Neural cell (in vitro differentiated cells): ENCODE measurements around the gene PLG. TPM values are rescaled to one million over a fixed set of nuclear protein-coding genes. Genes with fewer than 3 reads are reported as not detected.

ENCODE experiments used
- H2AFZ ChIP-seq: fragments of 200-600, 300-800 bp; sonication (generic), shearing (Covaris generic); 2 replicates; pipeline ENCODE4 v1.6.0; 2014; ENCODE audit warnings: low read depth, mild to moderate bottlenecking, antibody characterized with exemption, low read length, moderate library complexity
- H3F3A ChIP-seq: fragments of 200-600 bp; shearing (Covaris generic); 2 replicates; pipeline ENCODE4 v1.6.1; 2016; ENCODE audit warnings: mild to moderate bottlenecking, moderate library complexity, mixed read lengths, antibody characterized with exemption, low read length; ENCODE audit not compliant: insufficient read depth, poor library complexity, severe bottlenecking
- H3K27ac ChIP-seq: fragments of 200-600, 300-800 bp; sonication (generic), shearing (Covaris generic); 2 replicates; pipeline ENCODE4 v1.5.1; 2014; ENCODE audit warnings: mild to moderate bottlenecking, low read length, moderate library complexity
- H3K27me3 ChIP-seq: fragments of 300-800, 200-600 bp; sonication (generic), shearing (Covaris generic); 2 replicates; pipeline ENCODE4 v1.6.0; 2014; ENCODE audit warnings: mild to moderate bottlenecking, low read depth, low read length, moderate library complexity; ENCODE audit not compliant: insufficient read depth
- H3K36me3 ChIP-seq: fragments of 300-800, 200-600 bp; sonication (generic), shearing (Covaris generic); 2 replicates; pipeline ENCODE4 v1.5.1; 2014; ENCODE audit warnings: mild to moderate bottlenecking, antibody characterized with exemption, low read length, moderate library complexity; ENCODE audit not compliant: insufficient read depth
- H3K4me2 ChIP-seq: fragments of 300-800, 200-600 bp; sonication (generic), shearing (Covaris generic); 2 replicates; pipeline ENCODE4 v1.6.0; 2014; ENCODE audit warnings: mild to moderate bottlenecking, low read length
- H3K4me3 ChIP-seq: fragments of 300-800, 200-600 bp; sonication (generic), shearing (Covaris generic); 2 replicates; pipeline ENCODE4 v1.5.1; 2014; ENCODE audit warnings: mild to moderate bottlenecking, low read length, moderate library complexity
- H3K79me2 ChIP-seq: fragments of 200-600 bp; shearing (Covaris generic); replicated peaks from 2 replicates; pipeline ENCODE4 v1.6.0; 2014; ENCODE audit warnings: mild to moderate bottlenecking, low read length, moderate library complexity; ENCODE audit not compliant: insufficient read depth
- H3K9ac ChIP-seq: fragments of 300-800, 200-600 bp; sonication (generic), shearing (Covaris generic); 2 replicates; pipeline ENCODE4 v1.6.1; 2016; ENCODE audit warnings: mild to moderate bottlenecking, low read length, mixed read lengths
- H3K9me2 ChIP-seq: fragments of 200-600 bp; shearing (Covaris generic); 2 replicates; pipeline ENCODE4 v1.6.1; 2016; ENCODE audit warnings: mild to moderate bottlenecking, low read length, mixed read lengths; ENCODE audit not compliant: insufficient read depth
- H3K9me3 ChIP-seq: fragments of 200-600, 300-800 bp; sonication (generic), shearing (Covaris generic); 2 replicates; pipeline ENCODE4 v1.6.1; 2016; ENCODE audit warnings: mild to moderate bottlenecking, mixed run types, low read length, moderate library complexity, mixed read lengths
- H4K20me1 ChIP-seq: fragments of 200-600 bp; shearing (Covaris generic); 2 replicates; pipeline ENCODE4 v1.6.1; 2016; ENCODE audit warnings: mild to moderate bottlenecking, mixed run types; ENCODE audit not compliant: insufficient read depth
- EP300 ChIP-seq: fragments of 450-650 bp; conservative IDR thresholded peaks from 2 replicates; pipeline ENCODE4 v1.6.1; 2014; ENCODE audit warnings: antibody characterized with exemption, mild to moderate bottlenecking, moderate library complexity; ENCODE audit not compliant: poor library complexity, severe bottlenecking
- EZH2 ChIP-seq: fragments of 200-600, 300-800 bp; shearing (Covaris generic), sonication (generic); IDR thresholded peaks from 2 replicates; pipeline ENCODE4 v1.6.1; 2014; ENCODE audit warnings: antibody characterized with exemption, low read length, borderline replicate concordance, mild to moderate bottlenecking; ENCODE audit not compliant: insufficient read depth, poor library complexity, severe bottlenecking
- MXI1 ChIP-seq: fragments of 450-650 bp; conservative IDR thresholded peaks from 2 replicates; pipeline ENCODE4 v1.6.1; 2014; ENCODE audit warnings: antibody characterized with exemption, mild to moderate bottlenecking; ENCODE audit not compliant: poor library complexity, severe bottlenecking
- POLR2AphosphoS5 ChIP-seq: IDR thresholded peaks from 2 replicates; pipeline ENCODE4 v1.6.1; 2012
- RAD21 ChIP-seq: fragments of 450-650 bp; conservative IDR thresholded peaks from 2 replicates; pipeline ENCODE4 v1.6.1; 2014; ENCODE audit warnings: antibody characterized with exemption, mild to moderate bottlenecking, moderate library complexity
- SMC3 ChIP-seq: fragments of 450-650 bp; conservative IDR thresholded peaks from 2 replicates; pipeline ENCODE4 v1.6.1; 2014; ENCODE audit warnings: antibody characterized with exemption, mild to moderate bottlenecking, moderate library complexity; ENCODE audit not compliant: poor library complexity
- TAF1 ChIP-seq: IDR thresholded peaks from 2 replicates; pipeline ENCODE4 v1.6.1; 2012; ENCODE audit warnings: low read depth
- polyA plus RNA-seq: library from polyadenylated mRNA; depleted of rRNA; stranded (reverse); fragments of >200 nt; gene quantifications from 2 replicates; pipeline ENCODE4 v1.2.3, GENCODE V29; 2014
- TF ChIP-seq, protein P1 (sequence below): IDR thresholded peaks from 2 replicates; pipeline ENCODE4 v1.6.1; 2012; ENCODE audit warnings: borderline replicate concordance
- TF ChIP-seq, protein P2 (sequence below): fragments of 450-650 bp; IDR thresholded peaks from 2 replicates; pipeline ENCODE4 v1.5.1; 2014; ENCODE audit warnings: antibody characterized with exemption, mild to moderate bottlenecking, moderate library complexity; ENCODE audit not compliant: poor library complexity, severe bottlenecking

PLG gene
- polyA plus RNA-seq, 1 donor from 2014 or later, result not detected

DNA sequence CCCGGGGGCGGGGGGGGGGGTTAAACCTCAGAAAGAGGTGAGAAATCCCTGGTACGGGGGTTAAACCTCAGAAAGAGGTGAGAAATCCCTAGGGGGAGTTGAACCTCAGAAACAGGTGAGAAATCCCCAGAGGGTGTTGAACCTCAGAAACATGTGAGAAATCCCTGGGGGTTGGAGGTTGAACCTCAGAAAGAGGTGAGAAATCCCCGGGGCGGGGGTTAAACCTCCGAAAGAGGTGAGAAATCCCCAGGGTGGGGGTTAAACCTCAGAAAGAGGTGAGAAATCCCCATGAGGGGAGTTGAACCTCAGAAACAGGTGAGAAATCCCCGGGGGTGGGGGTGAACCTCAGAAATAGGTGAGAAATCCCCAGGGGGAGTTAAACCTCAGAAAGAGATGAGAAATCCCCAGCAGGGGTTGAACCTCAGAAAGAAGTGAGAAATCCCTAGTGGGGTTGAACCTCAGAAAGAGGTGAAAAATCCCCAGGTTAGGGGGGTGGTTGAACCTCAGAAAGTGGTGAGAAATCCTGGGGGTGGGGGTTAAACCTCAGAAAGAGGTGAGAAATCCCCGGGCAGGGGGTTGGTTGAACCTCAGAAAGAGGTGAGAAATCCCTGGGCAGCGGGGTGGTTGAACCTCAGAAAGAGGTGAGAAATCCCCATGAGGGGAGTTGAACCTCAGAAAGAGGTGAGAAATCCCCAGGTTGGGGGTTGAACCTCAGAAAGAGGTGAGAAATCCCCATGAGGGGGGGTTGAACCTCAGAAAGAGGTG lies 87.4 kb downstream of the PLG start:
- no peaks in the 10 kb centered on the region for H3K79me2 ChIP-seq
- H4K20me1 ChIP-seq, result no peaks in the 10 kb centered on the region
- no peak overlapping the region for H3K4me2 ChIP-seq

DNA sequence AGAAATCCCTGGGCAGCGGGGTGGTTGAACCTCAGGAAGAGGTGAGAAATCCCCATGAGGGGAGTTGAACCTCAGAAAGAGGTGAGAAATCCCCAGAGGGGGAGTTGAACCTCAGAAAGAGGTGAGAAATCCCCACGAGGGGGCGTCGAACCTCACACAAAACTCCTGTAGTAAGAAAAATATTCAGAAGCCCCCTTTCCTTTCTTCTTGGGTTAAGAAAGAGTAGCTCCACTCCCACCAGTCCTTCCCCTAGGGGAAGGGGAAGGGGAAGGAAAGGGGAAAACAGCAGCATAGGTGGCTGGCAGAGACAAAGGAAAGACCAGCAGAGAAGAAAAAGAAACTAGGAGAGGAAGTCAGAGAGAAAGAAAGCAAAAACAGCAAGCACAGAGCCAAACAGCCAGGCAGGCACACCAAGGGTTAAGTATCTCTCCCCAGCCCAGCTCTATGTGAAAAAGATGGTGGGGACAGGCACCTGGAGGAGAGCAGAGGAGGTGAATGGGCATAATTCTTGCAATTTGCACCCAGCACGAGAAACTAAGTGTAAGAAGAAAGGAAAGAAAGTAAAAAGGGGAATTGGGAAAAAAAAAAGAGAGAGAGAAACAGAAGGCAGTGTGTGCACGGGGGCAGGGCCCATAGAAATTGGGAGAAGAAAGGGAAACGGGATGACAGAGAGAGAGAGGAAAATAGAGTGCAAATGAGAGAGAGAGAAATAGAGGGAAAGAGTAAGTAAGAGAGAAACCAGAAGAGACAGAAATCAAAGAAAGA lies 88.2 kb downstream of the PLG start:
- Histone ChIP-seq H3F3A (no peaks in the 10 kb centered on the region), H3K27me3 (no peaks in the 10 kb centered on the region), H3K9me2 (no peaks in the 10 kb centered on the region), H3K4me3 (no peak overlapping the region), H3K4me2 (no peak overlapping the region), H3K9me3 (no peaks in the 10 kb centered on the region), H3K27ac (no peak overlapping the region), H3K79me2 (no peaks in the 10 kb centered on the region), H4K20me1 (no peaks in the 10 kb centered on the region), H3K9ac (no peak overlapping the region), H2AFZ (no peak overlapping the region), H3K36me3 (no peaks in the 10 kb centered on the region)
- no peak for TF ChIP-seq TAF1
- no peak for TF ChIP-seq MXI1
- no peak for TF ChIP-seq EZH2
- TF ChIP-seq SMC3, result no peak
- TF ChIP-seq, protein P1, sequence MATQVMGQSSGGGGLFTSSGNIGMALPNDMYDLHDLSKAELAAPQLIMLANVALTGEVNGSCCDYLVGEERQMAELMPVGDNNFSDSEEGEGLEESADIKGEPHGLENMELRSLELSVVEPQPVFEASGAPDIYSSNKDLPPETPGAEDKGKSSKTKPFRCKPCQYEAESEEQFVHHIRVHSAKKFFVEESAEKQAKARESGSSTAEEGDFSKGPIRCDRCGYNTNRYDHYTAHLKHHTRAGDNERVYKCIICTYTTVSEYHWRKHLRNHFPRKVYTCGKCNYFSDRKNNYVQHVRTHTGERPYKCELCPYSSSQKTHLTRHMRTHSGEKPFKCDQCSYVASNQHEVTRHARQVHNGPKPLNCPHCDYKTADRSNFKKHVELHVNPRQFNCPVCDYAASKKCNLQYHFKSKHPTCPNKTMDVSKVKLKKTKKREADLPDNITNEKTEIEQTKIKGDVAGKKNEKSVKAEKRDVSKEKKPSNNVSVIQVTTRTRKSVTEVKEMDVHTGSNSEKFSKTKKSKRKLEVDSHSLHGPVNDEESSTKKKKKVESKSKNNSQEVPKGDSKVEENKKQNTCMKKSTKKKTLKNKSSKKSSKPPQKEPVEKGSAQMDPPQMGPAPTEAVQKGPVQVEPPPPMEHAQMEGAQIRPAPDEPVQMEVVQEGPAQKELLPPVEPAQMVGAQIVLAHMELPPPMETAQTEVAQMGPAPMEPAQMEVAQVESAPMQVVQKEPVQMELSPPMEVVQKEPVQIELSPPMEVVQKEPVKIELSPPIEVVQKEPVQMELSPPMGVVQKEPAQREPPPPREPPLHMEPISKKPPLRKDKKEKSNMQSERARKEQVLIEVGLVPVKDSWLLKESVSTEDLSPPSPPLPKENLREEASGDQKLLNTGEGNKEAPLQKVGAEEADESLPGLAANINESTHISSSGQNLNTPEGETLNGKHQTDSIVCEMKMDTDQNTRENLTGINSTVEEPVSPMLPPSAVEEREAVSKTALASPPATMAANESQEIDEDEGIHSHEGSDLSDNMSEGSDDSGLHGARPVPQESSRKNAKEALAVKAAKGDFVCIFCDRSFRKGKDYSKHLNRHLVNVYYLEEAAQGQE, result no peak
- no peak for TF ChIP-seq RAD21
- TF ChIP-seq POLR2AphosphoS5, result no peak
- no peak for TF ChIP-seq EP300
- TF ChIP-seq, protein P2, sequence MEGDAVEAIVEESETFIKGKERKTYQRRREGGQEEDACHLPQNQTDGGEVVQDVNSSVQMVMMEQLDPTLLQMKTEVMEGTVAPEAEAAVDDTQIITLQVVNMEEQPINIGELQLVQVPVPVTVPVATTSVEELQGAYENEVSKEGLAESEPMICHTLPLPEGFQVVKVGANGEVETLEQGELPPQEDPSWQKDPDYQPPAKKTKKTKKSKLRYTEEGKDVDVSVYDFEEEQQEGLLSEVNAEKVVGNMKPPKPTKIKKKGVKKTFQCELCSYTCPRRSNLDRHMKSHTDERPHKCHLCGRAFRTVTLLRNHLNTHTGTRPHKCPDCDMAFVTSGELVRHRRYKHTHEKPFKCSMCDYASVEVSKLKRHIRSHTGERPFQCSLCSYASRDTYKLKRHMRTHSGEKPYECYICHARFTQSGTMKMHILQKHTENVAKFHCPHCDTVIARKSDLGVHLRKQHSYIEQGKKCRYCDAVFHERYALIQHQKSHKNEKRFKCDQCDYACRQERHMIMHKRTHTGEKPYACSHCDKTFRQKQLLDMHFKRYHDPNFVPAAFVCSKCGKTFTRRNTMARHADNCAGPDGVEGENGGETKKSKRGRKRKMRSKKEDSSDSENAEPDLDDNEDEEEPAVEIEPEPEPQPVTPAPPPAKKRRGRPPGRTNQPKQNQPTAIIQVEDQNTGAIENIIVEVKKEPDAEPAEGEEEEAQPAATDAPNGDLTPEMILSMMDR, result no peak

More for the DNA sequence above, 87.4 kb downstream of the PLG start:
- H3K9me3 ChIP-seq, result no peaks in the 10 kb centered on the region
- no peak overlapping the region for H3K4me3 ChIP-seq
- no peaks in the 10 kb centered on the region for H3K27me3 ChIP-seq
- H3K9me2 ChIP-seq, result no peaks in the 10 kb centered on the region
- no peak overlapping the region for H2AFZ ChIP-seq
- TF ChIP-seq EP300 (no peak), EZH2 (no peak), SMC3 (no peak), RAD21 (no peak), TAF1 (no peak), POLR2AphosphoS5 (no peak)
- TF ChIP-seq, protein P2, result no peak
- H3K36me3 ChIP-seq, result no peaks in the 10 kb centered on the region
- H3F3A ChIP-seq, result no peaks in the 10 kb centered on the region
- H3K9ac ChIP-seq, result no peak overlapping the region
- H3K27ac ChIP-seq, result no peak overlapping the region
